ENCODE data around the gene CENPX.

DNA sequence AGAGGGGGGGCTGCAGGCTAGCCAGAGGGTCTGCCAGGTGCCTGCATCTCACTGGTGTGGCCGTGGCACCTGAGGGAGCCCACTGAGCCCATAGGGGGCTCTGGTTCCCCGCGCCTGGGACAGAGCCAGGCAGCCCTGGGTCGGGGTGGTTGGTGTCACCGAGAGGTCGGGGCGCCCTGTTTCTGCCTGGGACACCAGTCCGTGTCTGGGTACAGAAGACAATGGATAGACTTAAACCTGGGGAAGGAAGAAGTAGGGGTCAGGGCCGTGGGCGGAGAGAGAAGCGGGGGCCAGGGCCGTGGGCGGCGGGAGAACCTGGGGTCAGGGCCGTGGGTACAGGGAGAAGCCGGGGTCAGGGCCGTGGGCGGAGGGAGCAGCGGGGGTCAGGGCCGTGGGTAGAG, 25.9 kb upstream of the CENPX start:
- TF ChIP-seq EZH2 (IDR thresholded peaks at IDR 0.05) = no peak
- TF ChIP-seq FOXP2 (optimal IDR thresholded peaks at IDR 0.05; ENCODE audit: control extremely low read depth, extremely low read length, insufficient read depth) = no peak
- no peak for TF ChIP-seq POLR2AphosphoS5 (IDR thresholded peaks at IDR 0.05; ENCODE audit: borderline replicate concordance, low read depth, low read length)
